K562 (cell line): ENCODE results near the gene TAAR2. TPM values are rescaled to one million over a fixed set of nuclear protein-coding genes. Genes with fewer than 3 reads are reported as not detected.

Experiments
- ATAC-seq: fragments of 200-7000 bp; cut with Tn5 transposase; 3 replicates; pipeline ENCODE4 v1.9.1; 2020; ENCODE audit warnings: moderate library complexity
- BruUV-seq: library from RNA; stranded (reverse); fragments of 400-500 nt; replicated peaks from 2 replicates; lab custom pipeline; 2021; lab: Mats Ljungman, UMichigan
- CTCF ChIA-PET: fragments of 300-600 bp; formaldehyde crosslinking; extraction: SDS; loops from one replicate; lab custom pipeline; 2021; ENCODE audit warnings: low intra/inter-chr PET ratio; lab: Yijun Ruan, JAX
- POLR2A ChIA-PET: fragments of 300-600, 350-650 bp; sonication (Branson Sonifier 250); formaldehyde crosslinking; extraction: SDS; loops from one replicate; lab custom pipeline; 2021; ENCODE audit warnings: antibody characterized with exemption, inconsistent platforms; lab: Yijun Ruan, JAX
- DNase-seq, 4 experiments: peaks; one replicate each; pipeline versions ENCODE4 v3.0.0 to v3.0.0-alpha.2; 2011 to 2018; ENCODE audit warnings: low spot score in 3 of 4, mixed read lengths in 3 of 4; ENCODE audit errors: extremely low read depth in 1 of 4
- FAIRE-seq: peaks from 2 replicates; lab custom pipeline; 2011; peaks lifted over from hg19 to GRCh38; lab: Jason Lieb, UNC
- H2AFZ ChIP-seq: 2 replicates; pipeline ENCODE4 v1.6.0; 2011; ENCODE audit warnings: low read depth, low read length, control low read depth, inconsistent platforms
- H3K27ac ChIP-seq: fragments of 200-600 bp; 3 replicates; pipeline ENCODE4 v1.8.0; 2011; ENCODE audit warnings: low read depth, mild to moderate bottlenecking, control low read depth, inconsistent platforms, low read length, moderate library complexity, mixed read lengths; ENCODE audit errors: extremely low read depth
- H3K27me3 ChIP-seq, 2 experiments: fragments of 300-600 bp in 1 of 2; 2 replicates in 1 of 2; 3 replicates in 1 of 2; pipeline versions ENCODE4 v1.6.0 to v1.8.0; 2011; ENCODE audit warnings: inconsistent platforms in 2 of 2, low read length in 2 of 2, mild to moderate bottlenecking in 1 of 2, mixed read lengths in 1 of 2, moderate library complexity in 1 of 2; ENCODE audit not compliant: control insufficient read depth in 2 of 2, insufficient read depth in 2 of 2
- H3K36me3 ChIP-seq: fragments of 300-600 bp; 3 replicates; pipeline ENCODE4 v1.8.0; 2011; ENCODE audit warnings: mild to moderate bottlenecking, low read length, inconsistent platforms; ENCODE audit not compliant: control insufficient read depth, insufficient read depth
- H3K4me1 ChIP-seq, 2 experiments: fragments of 200-600 bp in 1 of 2; replicated peaks in 1 of 2; 2 replicates in 1 of 2; 3 replicates in 1 of 2; pipeline versions ENCODE4 v1.5.1 to v1.8.0; 2011; ENCODE audit warnings: inconsistent platforms in 2 of 2, low read length in 2 of 2, mild to moderate bottlenecking in 1 of 2, mixed read lengths in 1 of 2, moderate library complexity in 1 of 2; ENCODE audit not compliant: control insufficient read depth in 2 of 2, insufficient read depth in 2 of 2
- H3K4me2 ChIP-seq: 2 replicates; pipeline ENCODE4 v1.6.1; 2011; ENCODE audit warnings: low read length, control low read depth, inconsistent platforms, mixed read lengths; ENCODE audit not compliant: insufficient read depth
- H3K4me3 ChIP-seq: fragments of 200-600 bp; sonication (generic), shearing (Covaris generic); 2 replicates; pipeline ENCODE4 v1.5.1; 2016; ENCODE audit warnings: control low read depth, inconsistent platforms
- H3K79me2 ChIP-seq: fragments of 200-600 bp; 3 replicates; pipeline ENCODE4 v1.8.0; 2011; ENCODE audit warnings: low read length, inconsistent platforms; ENCODE audit not compliant: control insufficient read depth, insufficient read depth
- H3K9ac ChIP-seq, 2 experiments: 2 replicates each; pipeline versions ENCODE4 v1.6.0 to v1.6.1; 2011; ENCODE audit warnings: low read depth in 2 of 2, low read length in 2 of 2, control low read depth in 1 of 2, inconsistent platforms in 1 of 2, mild to moderate bottlenecking in 1 of 2, mixed read lengths in 1 of 2; ENCODE audit not compliant: insufficient read depth in 1 of 2
- H3K9me1 ChIP-seq: one replicate; pipeline ENCODE4 v1.6.0; 2011; ENCODE audit warnings: inconsistent platforms, mild to moderate bottlenecking, low read length, moderate library complexity; ENCODE audit not compliant: control insufficient read depth, insufficient read depth
- H3K9me3 ChIP-seq: replicated peaks from 2 replicates; pipeline ENCODE4 v1.5.1; 2011; ENCODE audit warnings: low read depth, low read length, inconsistent platforms; ENCODE audit not compliant: control insufficient read depth, insufficient read depth
- H4K20me1 ChIP-seq: replicated peaks from 2 replicates; pipeline ENCODE4 v1.6.1; 2011; ENCODE audit warnings: low read length, inconsistent platforms, mixed read lengths; ENCODE audit not compliant: control insufficient read depth, insufficient read depth
- SRF ChIP-seq, 2 experiments: fragments of 250-450, 450-650 bp in 1 of 2; sonication (Bioruptor Pico) in 1 of 2; sonication (generic) in 1 of 2; formaldehyde crosslinking; IDR thresholded peaks; 2 replicates each; pipeline versions ENCODE4 v1.5.0 to v1.5.1; 2020 to 2022; ENCODE audit warnings: mild to moderate bottlenecking in 1 of 2, missing genetic modification reagents in 1 of 2
- SRSF1 ChIP-seq: fragments of 200-400 bp; formaldehyde crosslinking; IDR thresholded peaks from 2 replicates; pipeline ENCODE4 v1.6.1; 2017; ENCODE audit warnings: mild to moderate bottlenecking, low read depth, low read length, moderate library complexity
- SRSF9 ChIP-seq: fragments of 200-400 bp; formaldehyde crosslinking; IDR thresholded peaks from 2 replicates; pipeline ENCODE4 v1.6.1; 2017; ENCODE audit warnings: low read depth, low read length, borderline replicate concordance
- TRIM25 ChIP-seq: fragments of 450-650 bp; IDR thresholded peaks from 2 replicates; pipeline ENCODE4 v1.7.0; 2016; ENCODE audit warnings: borderline replicate concordance
- VEZF1 ChIP-seq: fragments of 200-800 bp; sonication (Bioruptor generic); IDR thresholded peaks from 2 replicates; pipeline ENCODE4 v1.6.1; 2017; ENCODE audit warnings: missing genetic modification characterization, missing compliant biosample characterization
- ZNF3 ChIP-seq: fragments of 250-450 bp; sonication (Bioruptor Pico); IDR thresholded peaks from 2 replicates; pipeline ENCODE4 v1.5.0; 2021; ENCODE audit warnings: mild to moderate bottlenecking, moderate library complexity
- ZNF407 ChIP-seq: fragments of 450-650 bp; IDR thresholded peaks from 2 replicates; pipeline ENCODE4 v1.6.1; 2016; ENCODE audit warnings: low read depth
- ZNF444 ChIP-seq: fragments of 250-450 bp; sonication (Bioruptor Pico); IDR thresholded peaks from 2 replicates; pipeline ENCODE4 v1.4.0; 2020; ENCODE audit warnings: mild to moderate bottlenecking, moderate library complexity
- WGBS: fragments of 100-300 bp; shearing (Covaris generic); methylation state at CpG from one replicate; pipeline ENCODE4 v1.1.6; 2016; ENCODE audit warnings: low coverage, mixed read lengths; ENCODE audit not compliant: insufficient coverage; ENCODE audit errors: missing lambda C conversion rate; 5-methylcytosine and 5-hydroxymethylcytosine counted together
- in situ Hi-C: fragments of 300-500 bp; cut with MboI; formaldehyde crosslinking; loops from 4 replicates; pipeline ENCODE4 v1.15.0; 2018; ENCODE audit warnings: inconsistent platforms, mixed read lengths
- intact Hi-C: fragments of 100-400 bp; cut with micrococcal nuclease; formaldehyde crosslinking; loops from 2 replicates; pipeline ENCODE4 v1.14.2; 2022
- polyA plus RNA-seq, 8 experiments: library from polyadenylated mRNA; depleted of rRNA in 4 of 8; stranded (reverse) in 5 of 8; unstranded in 3 of 8; fragments of >200 nt; fragmentation: Nextera tagmentation in 2 of 8; fragmentation: Illumina TruSeq in 1 of 8; extraction: Ambion mirVana in 2 of 8; extraction: Trizol in 1 of 8; gene quantifications; 2 replicates each; pipeline versions ENCODE4 v1.2.1 to v1.2.3, GENCODE V29; 2011 to 2014; ENCODE audit warnings: inconsistent platforms in 1 of 8, missing spikeins in 1 of 8
- total RNA-seq, 7 experiments: library from RNA; depleted of rRNA in 6 of 7; stranded (reverse); fragments of >200 nt in 6 of 7; fragmentation: Illumina TruSeq in 2 of 7; extraction: Trizol in 2 of 7; gene quantifications; 2 replicates each; pipeline versions ENCODE4 v1.2.1 to v1.2.3, GENCODE V29; 2011 to 2021; ENCODE audit warnings: low replicate concordance in 1 of 7

The TAAR2 gene
- total and polyA plus RNA-seq, 9 of the 15 experiments (the other 6 are each of a cell fraction or from before 2014, with no cell fraction given) = not detected

GRCh38 chr6:132596201-132596600 lies 27.9 kb downstream of the TAAR2 start:
- BruUV-seq = no TSS peak
- ChIA-PET POLR2A (interaction anchor here (0.8 kb wide), 1 partner anchor 9 kb away, joined by 3 read pairs; no protein-coding TSS in a partner anchor), CTCF (interaction anchor here (0.7 kb wide), 1 partner anchor 942 kb away, joined by 3 read pairs; no protein-coding TSS in a partner anchor)
- no peaks in the 10 kb centered on the region for H3K27me3 ChIP-seq
- no peaks in the 10 kb centered on the region for H4K20me1 ChIP-seq
- H3K9me1 ChIP-seq = no peaks in the 10 kb centered on the region
- no peak overlapping the region for H3K4me2 ChIP-seq
- no peak overlapping the region for H3K4me3 ChIP-seq
- H3K4me1 ChIP-seq = no peaks in the 10 kb centered on the region
- H3K9ac ChIP-seq = no peak overlapping the region
- H3K79me2 ChIP-seq = no peaks in the 10 kb centered on the region
- no peak overlapping the region for H2AFZ ChIP-seq
- intact Hi-C loops = no loop called here
- ATAC-seq = no peak
- H3K27ac ChIP-seq = no peak overlapping the region
- WGBS = under 1% methylated on average over 6 of the region's 6 CpGs
- no peaks in the 10 kb centered on the region for H3K9me3 ChIP-seq
- H3K36me3 ChIP-seq = no peaks in the 10 kb centered on the region
- FAIRE-seq = no peak
- in situ Hi-C loops = no loop called here
- DNase-seq = no peak
- no peak for TF ChIP-seq VEZF1 (CRISPR knock-in tag)
- TF ChIP-seq SRSF1 = no peak
- TF ChIP-seq ZNF3 (CRISPR knock-in tag) = no peak
- TF ChIP-seq TRIM25 = no peak
- TF ChIP-seq ZNF444 (CRISPR knock-in tag) = no peak
- no peak for TF ChIP-seq SRF (CRISPR knock-in tag; IDR thresholded peaks at IDR 0.05)
- no peak for TF ChIP-seq ZNF407
- no peak for TF ChIP-seq SRSF9
